Measurements from ENCODE around the gene AGAP1.

Gene AGAP1

GRCh38 chr2:235612181-235612950 is 118.5 kb downstream of the AGAP1 start:
- DNase-seq, result no peak

GRCh38 chr2:235613649-235614048 is 119.8 kb downstream of the AGAP1 start:
- no peak for DNase-seq

GRCh38 chr2:235614176-235614860 is 120.5 kb downstream of the AGAP1 start:
- DNase-seq, result no peak

- DNase-seq, result no peak
Measured at GRCh38 chr2:235614900-235615712, 121.3 kb downstream of the AGAP1 start.

GRCh38 chr2:235616885-235617284 is 123.0 kb downstream of the AGAP1 start:
- DNase-seq, result no peak

- no peak for DNase-seq
Measured at GRCh38 chr2:235618039-235618438, 124.2 kb downstream of the AGAP1 start.

GRCh38 chr2:235619544-235619943 is 125.7 kb downstream of the AGAP1 start:
- DNase-seq, result no peak

- DNase-seq, result no peak
Measured at GRCh38 chr2:235621736-235622135, 127.9 kb downstream of the AGAP1 start.

- no peak for DNase-seq
Measured at GRCh38 chr2:235623111-235623510, 129.3 kb downstream of the AGAP1 start.

- no peak for DNase-seq
Measured at GRCh38 chr2:235623752-235624151, 129.9 kb downstream of the AGAP1 start.

GRCh38 chr2:235626658-235627057 is 132.8 kb downstream of the AGAP1 start:
- no peak for DNase-seq

- DNase-seq, result no peak
Measured at GRCh38 chr2:235627682-235628081, 133.8 kb downstream of the AGAP1 start.

- no peak for DNase-seq
Measured at GRCh38 chr2:235630718-235631296, 137.0 kb downstream of the AGAP1 start.

GRCh38 chr2:235634435-235635158 is 140.8 kb downstream of the AGAP1 start:
- no peak for DNase-seq

GRCh38 chr2:235636546-235636945 is 142.7 kb downstream of the AGAP1 start:
- DNase-seq, result no peak

- DNase-seq, result no peak
Measured at GRCh38 chr2:235637896-235638295, 144.1 kb downstream of the AGAP1 start.

- DNase-seq, result no peak
Measured at GRCh38 chr2:235638541-235639427, 144.9 kb downstream of the AGAP1 start.

GRCh38 chr2:235639428-235639773 is 145.6 kb downstream of the AGAP1 start:
- DNase-seq, result no peak

GRCh38 chr2:235639885-235640284 is 146.0 kb downstream of the AGAP1 start:
- no peak for DNase-seq

- DNase-seq, result no peak
Measured at GRCh38 chr2:235640377-235640776, 146.5 kb downstream of the AGAP1 start.

GRCh38 chr2:235640926-235641723 is 147.3 kb downstream of the AGAP1 start:
- DNase-seq, result no peak

Measured in NCI-H1048 (cell line).